Measurements from ENCODE around the gene PHKG2.
A peak's percentile ranks its signal among the peaks of the same experiment; 100 is the strongest.

Gene PHKG2

DNA sequence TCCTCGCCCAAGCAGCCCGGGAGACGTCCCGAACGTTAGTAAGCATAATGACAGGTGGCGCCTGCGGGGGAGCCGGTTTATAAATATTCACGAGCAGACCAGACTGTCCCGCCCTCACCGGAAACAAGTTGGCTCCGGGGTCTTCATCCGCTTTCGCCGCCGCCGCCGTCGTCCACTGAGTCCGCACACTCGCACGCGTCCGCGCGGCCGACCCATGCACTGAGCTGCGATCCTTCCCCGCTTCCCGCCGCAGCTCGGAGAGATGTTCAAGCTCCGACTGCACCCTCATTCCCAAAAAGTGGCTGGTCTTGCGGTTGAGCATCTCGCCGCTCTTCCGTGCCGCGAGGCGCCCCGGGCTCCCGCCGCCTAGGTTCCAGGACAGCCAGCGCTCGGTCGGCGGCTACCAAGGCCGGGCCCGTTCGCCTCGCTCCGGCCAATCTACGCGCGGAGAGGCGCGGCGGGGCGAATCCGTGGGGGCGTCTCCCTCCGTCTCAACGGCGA is 13.3 kb downstream of the PHKG2 start:
- peak; percentile 51 for TF ChIP-seq POLR2A (IDR thresholded peaks at IDR 0.05; ENCODE audit: extremely low read depth, insufficient read length)
- TF ChIP-seq, protein P1, sequence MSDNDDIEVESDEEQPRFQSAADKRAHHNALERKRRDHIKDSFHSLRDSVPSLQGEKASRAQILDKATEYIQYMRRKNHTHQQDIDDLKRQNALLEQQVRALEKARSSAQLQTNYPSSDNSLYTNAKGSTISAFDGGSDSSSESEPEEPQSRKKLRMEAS (IDR thresholded peaks at IDR 0.05; ENCODE audit: low read depth, low read length) = no peak; the same call in none of the 2 replicates
- TF ChIP-seq MYC (IDR thresholded peaks at IDR 0.05; ENCODE audit: low read depth, low read length) = peak; percentile 48; the same call in 1 of the 2 replicates
- peak; percentile 83 for DNase-seq (ENCODE audit: low read depth)
- peak overlapping the region; percentile 94 for H3K4me3 ChIP-seq (ENCODE audit: low read depth, low read length)

DNA sequence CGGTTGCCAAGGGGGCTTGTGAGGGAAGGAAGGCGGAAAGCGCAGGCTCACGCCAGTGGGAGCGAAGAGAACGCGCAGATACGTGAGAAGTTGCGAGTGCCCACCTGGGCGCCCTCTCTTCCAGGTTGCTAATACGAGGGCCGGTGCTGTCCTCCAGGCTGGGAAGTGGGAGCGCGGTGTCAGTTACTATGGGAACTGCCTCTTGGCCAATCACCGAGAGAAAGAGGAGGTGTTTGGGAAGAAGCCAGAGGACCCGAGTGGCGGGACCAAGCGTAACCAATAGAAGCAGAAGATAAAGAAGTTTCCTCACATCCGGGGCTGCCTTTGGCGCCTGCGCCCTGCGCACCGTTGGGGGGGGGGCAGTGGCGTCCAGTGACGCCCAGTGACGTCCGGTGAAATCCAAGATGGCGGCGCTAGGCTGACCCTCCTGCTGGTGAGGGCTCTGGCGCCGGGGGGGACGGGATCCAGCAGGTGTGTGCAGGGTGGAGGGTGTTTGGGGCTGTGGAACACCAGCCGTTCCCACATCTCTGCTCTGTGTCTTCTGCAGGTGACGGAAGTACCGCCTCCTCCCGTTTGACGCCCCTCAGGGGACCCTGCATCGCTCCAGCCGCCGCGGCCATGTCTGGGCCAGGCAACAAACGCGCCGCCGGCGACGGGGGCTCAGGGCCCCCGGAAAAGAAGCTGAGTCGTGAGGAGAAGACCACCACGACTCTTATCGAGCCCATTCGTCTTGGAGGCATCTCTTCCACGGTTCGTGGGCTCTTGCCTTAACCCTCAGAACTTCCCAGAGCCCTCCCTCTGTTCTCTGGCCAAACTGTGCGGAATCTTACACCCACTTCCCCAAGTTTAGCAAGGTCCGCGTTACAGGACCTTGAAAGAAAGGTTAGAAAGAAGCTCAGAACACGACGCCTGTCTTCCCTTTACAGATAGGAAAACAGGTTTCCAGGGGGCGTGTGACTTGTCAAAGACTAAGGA is 14.0 kb downstream of the PHKG2 start, which contains the start of the genes CFAP119 and RNF40:
CFAP119 (minus strand) TSS at position 135 of the 975 bp plus-strand sequence. CDS start 314 bp downstream, outside the sequence.
RNF40 (plus strand) TSS at position 395 of the 975 bp plus-strand sequence; CDS start at position 619, 224 bp downstream.
- H3K4me3 ChIP-seq (ENCODE audit: low read depth, low read length) = peak within 1 kb of the TSS; percentile 94
- DNase-seq (ENCODE audit: low read depth) = peak; percentile 97
- peak; percentile 64 for TF ChIP-seq POLR2A (IDR thresholded peaks at IDR 0.05; ENCODE audit: extremely low read depth, insufficient read length)
- peak; percentile 51; the same call in 1 of the 2 replicates for TF ChIP-seq MYC (IDR thresholded peaks at IDR 0.05; ENCODE audit: low read depth, low read length)
- TF ChIP-seq, protein P2, sequence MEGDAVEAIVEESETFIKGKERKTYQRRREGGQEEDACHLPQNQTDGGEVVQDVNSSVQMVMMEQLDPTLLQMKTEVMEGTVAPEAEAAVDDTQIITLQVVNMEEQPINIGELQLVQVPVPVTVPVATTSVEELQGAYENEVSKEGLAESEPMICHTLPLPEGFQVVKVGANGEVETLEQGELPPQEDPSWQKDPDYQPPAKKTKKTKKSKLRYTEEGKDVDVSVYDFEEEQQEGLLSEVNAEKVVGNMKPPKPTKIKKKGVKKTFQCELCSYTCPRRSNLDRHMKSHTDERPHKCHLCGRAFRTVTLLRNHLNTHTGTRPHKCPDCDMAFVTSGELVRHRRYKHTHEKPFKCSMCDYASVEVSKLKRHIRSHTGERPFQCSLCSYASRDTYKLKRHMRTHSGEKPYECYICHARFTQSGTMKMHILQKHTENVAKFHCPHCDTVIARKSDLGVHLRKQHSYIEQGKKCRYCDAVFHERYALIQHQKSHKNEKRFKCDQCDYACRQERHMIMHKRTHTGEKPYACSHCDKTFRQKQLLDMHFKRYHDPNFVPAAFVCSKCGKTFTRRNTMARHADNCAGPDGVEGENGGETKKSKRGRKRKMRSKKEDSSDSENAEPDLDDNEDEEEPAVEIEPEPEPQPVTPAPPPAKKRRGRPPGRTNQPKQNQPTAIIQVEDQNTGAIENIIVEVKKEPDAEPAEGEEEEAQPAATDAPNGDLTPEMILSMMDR (IDR thresholded peaks at IDR 0.05; ENCODE audit: low read depth, low read length) = no peak
- TF ChIP-seq, protein P1 (IDR thresholded peaks at IDR 0.05; ENCODE audit: low read depth, low read length) = no peak

GRCh38 chr16:30762991-30763725 is 14.9 kb downstream of the PHKG2 start:
- DNase-seq (ENCODE audit: low read depth) = no peak
- TF ChIP-seq, protein P2 (IDR thresholded peaks at IDR 0.05; ENCODE audit: low read depth, low read length) = no peak
- TF ChIP-seq POLR2A (IDR thresholded peaks at IDR 0.05; ENCODE audit: extremely low read depth, insufficient read length) (no peak), MYC (IDR thresholded peaks at IDR 0.05; ENCODE audit: low read depth, low read length) (no peak)
- TF ChIP-seq, protein P1 (IDR thresholded peaks at IDR 0.05; ENCODE audit: low read depth, low read length) = no peak
- H3K4me3 ChIP-seq (ENCODE audit: low read depth, low read length) = peak overlapping the region; percentile 94

GRCh38 chr16:30764086-30764485 is 15.9 kb downstream of the PHKG2 start:
- no peak overlapping the region for H3K4me3 ChIP-seq (ENCODE audit: low read depth, low read length)
- no peak for DNase-seq (ENCODE audit: low read depth)
- TF ChIP-seq, protein P2 (IDR thresholded peaks at IDR 0.05; ENCODE audit: low read depth, low read length) = no peak
- TF ChIP-seq POLR2A (IDR thresholded peaks at IDR 0.05; ENCODE audit: extremely low read depth, insufficient read length) (no peak), MYC (IDR thresholded peaks at IDR 0.05; ENCODE audit: low read depth, low read length) (no peak)
- TF ChIP-seq, protein P1 (IDR thresholded peaks at IDR 0.05; ENCODE audit: low read depth, low read length) = no peak

- TF ChIP-seq POLR2A (IDR thresholded peaks at IDR 0.05; ENCODE audit: extremely low read depth, insufficient read length) = no peak
- no peak overlapping the region for H3K4me3 ChIP-seq (ENCODE audit: low read depth, low read length)
- no peak for DNase-seq (ENCODE audit: low read depth)
Measured at GRCh38 chr16:30764816-30765465, 16.7 kb downstream of the PHKG2 start.

Measured in NB4 (cell line).